B cell (primary cell): ENCODE measurements around the gene RXFP1. TPM values are rescaled to one million over a fixed set of nuclear protein-coding genes. Genes with fewer than 3 reads are reported as not detected.

Experiments used
- ATAC-seq: fragments of 200-7000 bp; cut with Tn5 transposase; one replicate; pipeline ENCODE4 v1.10.0; 2021; ENCODE audit warnings: low read depth, mild to moderate bottlenecking, moderate number of reproducible peaks, moderate library complexity
- CTCF ChIA-PET: fragments of 350-600 bp; sonication (Branson Sonifier 250); formaldehyde crosslinking; loops from one replicate; lab custom pipeline; 2021; ENCODE audit warnings: antibody characterized with exemption, inconsistent platforms; lab: Charles Lee
- POLR2A ChIA-PET: fragments of 350-600 bp; sonication (Branson Sonifier 250); formaldehyde crosslinking; loops from one replicate; lab custom pipeline; 2021; ENCODE audit warnings: antibody characterized with exemption; lab: Charles Lee
- DNase-seq: peaks from one replicate; pipeline ENCODE4 v3.0.0; 2013
- H2AFZ ChIP-seq: 2 replicates; pipeline ENCODE4 v1.6.1; 2012; ENCODE audit warnings: mild to moderate bottlenecking, low read depth, low read length; ENCODE audit not compliant: insufficient read depth, poor library complexity, severe bottlenecking
- H3K27ac ChIP-seq, 2 donors: 1 replicate in 1 of 2; 2 replicates in 1 of 2; pipeline ENCODE4 v1.5.1; 2012 to 2013; ENCODE audit warnings: low read length in 2 of 2, mild to moderate bottlenecking in 2 of 2, moderate library complexity in 1 of 2
- H3K27me3 ChIP-seq, 4 experiments: fragments of 200-600 bp in 1 of 4; sonication (generic) in 1 of 4; replicated peaks in 1 of 4; 1 replicate in 2 of 4; 2 replicates in 2 of 4; pipeline versions ENCODE4 v1.6.1 to v1.7.0; 2013 to 2016; ENCODE audit warnings: low read length in 3 of 4, mild to moderate bottlenecking in 2 of 4, mixed read lengths in 1 of 4, moderate library complexity in 1 of 4; ENCODE audit not compliant: insufficient read depth in 4 of 4, control insufficient read depth in 3 of 4; ENCODE audit errors: control extremely low read depth in 1 of 4
- H3K36me3 ChIP-seq, 2 experiments: replicated peaks in 1 of 2; 1 replicate in 1 of 2; 2 replicates in 1 of 2; pipeline versions ENCODE4 v1.6.1 to v1.7.1; 2013; ENCODE audit warnings: low read length in 1 of 2; ENCODE audit not compliant: insufficient read depth in 2 of 2, control insufficient read depth in 1 of 2; ENCODE audit errors: control extremely low read depth in 1 of 2, extremely low read depth in 1 of 2
- H3K4me1 ChIP-seq, 2 donors: fragments of 200-600 bp in 1 of 2; sonication (generic) in 1 of 2; 1 replicate in 1 of 2; 2 replicates in 1 of 2; pipeline versions ENCODE4 v1.5.1 to v1.6.1; 2013 to 2017; ENCODE audit warnings: low read length in 2 of 2; ENCODE audit not compliant: control insufficient read depth in 2 of 2, insufficient read depth in 2 of 2
- H3K4me2 ChIP-seq: replicated peaks from 2 replicates; pipeline ENCODE3; 2012; ENCODE audit warnings: mild to moderate bottlenecking, low read depth, low read length; ENCODE audit not compliant: poor library complexity, severe bottlenecking
- H3K4me3 ChIP-seq, 5 experiments: fragments of 200-600 bp in 1 of 5; sonication (generic) in 1 of 5; 1 replicate in 3 of 5; 2 replicates in 2 of 5; pipeline versions ENCODE4 v1.5.1 to v1.7.0; 2011 to 2016; ENCODE audit warnings: low read length in 4 of 5, mild to moderate bottlenecking in 4 of 5, low read depth in 2 of 5, control low read depth in 1 of 5, moderate library complexity in 1 of 5; ENCODE audit not compliant: insufficient read depth in 1 of 5; ENCODE audit errors: control extremely low read depth in 1 of 5, extremely low read depth in 1 of 5
- H3K79me2 ChIP-seq: fragments of 200-600 bp; sonication (generic); one replicate; pipeline ENCODE4 v1.6.0; 2016; ENCODE audit warnings: low read length; ENCODE audit not compliant: control insufficient read depth, insufficient read depth
- H3K9ac ChIP-seq: fragments of 200-600 bp; sonication (generic); 2 replicates; pipeline ENCODE4 v1.6.1; 2017; ENCODE audit warnings: mild to moderate bottlenecking, low read length, moderate library complexity
- H3K9me3 ChIP-seq, 3 donors: one replicate each; pipeline versions ENCODE4 v1.6.1 to v1.7.1; 2013; ENCODE audit warnings: low read length in 2 of 3; ENCODE audit not compliant: control insufficient read depth in 2 of 3, insufficient read depth in 1 of 3; ENCODE audit errors: control extremely low read depth in 1 of 3
- H4K20me1 ChIP-seq: 2 replicates; pipeline ENCODE4 v1.6.0; 2012; ENCODE audit warnings: mild to moderate bottlenecking, low read length; ENCODE audit not compliant: insufficient read depth, control insufficient read depth, poor library complexity, severe bottlenecking
- H3K27ac Mint-ChIP-seq: one replicate; pipeline ENCODE4 v1.8.0; 2021; ENCODE audit warnings: mixed read lengths
- H3K27me3 Mint-ChIP-seq: one replicate; pipeline ENCODE4 v1.8.0; 2021; ENCODE audit warnings: mixed read lengths
- H3K4me1 Mint-ChIP-seq: one replicate; pipeline ENCODE4 v1.8.0; 2021; ENCODE audit warnings: mixed read lengths
- H3K4me3 Mint-ChIP-seq: one replicate; pipeline ENCODE4 v1.8.0; 2021; ENCODE audit warnings: mixed read lengths
- H3K9me3 Mint-ChIP-seq: one replicate; pipeline ENCODE4 v1.8.0; 2022; ENCODE audit warnings: mixed read lengths; ENCODE audit not compliant: insufficient read depth
- CTCF ChIP-seq: fragments of 200-600 bp; IDR thresholded peaks from one replicate; pipeline ENCODE4 v1.8.0; 2022; ENCODE audit warnings: antibody characterized with exemption, mild to moderate bottlenecking
- EZH2 ChIP-seq: IDR thresholded peaks from 2 replicates; pipeline ENCODE4 v1.6.1; 2012; ENCODE audit warnings: borderline replicate concordance, low read depth, mild to moderate bottlenecking, moderate library complexity, low read length; ENCODE audit not compliant: insufficient read depth, poor library complexity, severe bottlenecking
- WGBS: methylation state at CpG from one replicate; pipeline ENCODE4 v1.1.5; 2013; ENCODE audit warnings: missing lambda C conversion rate; ENCODE audit not compliant: insufficient coverage; 5-methylcytosine and 5-hydroxymethylcytosine counted together
- intact Hi-C: fragments of 100-400 bp; cut with micrococcal nuclease; formaldehyde crosslinking; loops from one replicate; pipeline ENCODE4 v1.10.0; 2022
- polyA plus RNA-seq: library from polyadenylated mRNA; depleted of rRNA; stranded (reverse); fragments of >200 nt; gene quantifications from 2 replicates; pipeline ENCODE4 v1.2.3, GENCODE V29; 2012
- total RNA-seq, 2 donors: library from RNA; stranded (reverse); fragments of 120-200 nt in 1 of 2; gene quantifications; 1 replicate in 1 of 2; 2 replicates in 1 of 2; pipeline versions ENCODE4 v1.2.3 to v1.2.4, GENCODE V29; 2013 to 2022

The RXFP1 gene
- total and polyA plus RNA-seq, 2 donors (not counting 1 experiment from before 2014, with no cell fraction given) = not detected

- Histone ChIP-seq H3K4me3 (no peak overlapping the region), H3K4me1 (no peaks in the 10 kb centered on the region), H3K27me3 (no peaks in the 10 kb centered on the region), H3K9ac (no peak overlapping the region), H3K36me3 (no peaks in the 10 kb centered on the region), H3K9me3 (no peaks in the 10 kb centered on the region), H3K79me2 (no peaks in the 10 kb centered on the region), H2AFZ (no peak overlapping the region), H3K27ac (no peak overlapping the region), H4K20me1 (no peaks in the 10 kb centered on the region), H3K4me2 (no peak overlapping the region)
- CTCF ChIA-PET = no interaction called here
- intact Hi-C loops = no loop called here
- POLR2A ChIA-PET = no interaction called here
- DNase-seq = no peak
- H3K4me1 Mint-ChIP-seq = no peaks in the 10 kb centered on the region
- no peak overlapping the region for H3K27ac Mint-ChIP-seq
- H3K4me3 Mint-ChIP-seq = no peak overlapping the region
- H3K9me3 Mint-ChIP-seq = no peaks in the 10 kb centered on the region
- no peak for ATAC-seq
- WGBS = no CpG with 5 or more reads among the region's 2 CpGs
- H3K27me3 Mint-ChIP-seq = peaks cover 2% of the 10 kb centered on the region
- TF ChIP-seq EZH2 (no peak), CTCF (no peak)
Measured at GRCh38 chr4:158530381-158530780, 8.7 kb downstream of the RXFP1 start.

- no peaks in the 10 kb centered on the region for H3K4me1 Mint-ChIP-seq
Measured at GRCh38 chr4:158530898-158531297, 9.2 kb downstream of the RXFP1 start.

More at GRCh38 chr4:158530898-158531297, 9.2 kb downstream of the RXFP1 start:
- no peak overlapping the region for H2AFZ ChIP-seq
- no peaks in the 10 kb centered on the region for H3K4me1 ChIP-seq
- H3K9me3 ChIP-seq = no peaks in the 10 kb centered on the region
- H3K9ac ChIP-seq = no peak overlapping the region
- intact Hi-C loops = no loop called here
- H3K27me3 ChIP-seq = no peaks in the 10 kb centered on the region
- TF ChIP-seq EZH2 (no peak), CTCF (no peak)
- H3K4me3 Mint-ChIP-seq = no peak overlapping the region
- 89% methylated on average over 6 of the region's 6 CpGs for whole genome bisulfite sequencing
- CTCF ChIA-PET = no interaction called here
- H3K4me2 ChIP-seq = no peak overlapping the region
- no peak for DNase-seq
- H4K20me1 ChIP-seq = no peaks in the 10 kb centered on the region
- H3K4me3 ChIP-seq = no peak overlapping the region
- no peak overlapping the region for H3K27ac Mint-ChIP-seq
- H3K9me3 Mint-ChIP-seq = no peaks in the 10 kb centered on the region
- no peak overlapping the region for H3K27ac ChIP-seq
- POLR2A ChIA-PET = no interaction called here
- H3K27me3 Mint-ChIP-seq = peaks cover 2% of the 10 kb centered on the region
- no peaks in the 10 kb centered on the region for H3K79me2 ChIP-seq
- ATAC-seq = no peak
- H3K36me3 ChIP-seq = no peaks in the 10 kb centered on the region
